GM19397 (cell line): Measurements from ENCODE around the gene CCDC77.

Experiments
- ATAC-seq: cut with Tn5 transposase; IDR thresholded peaks from one replicate; pipeline ENCODE4 v1.9.1; 2021; ENCODE audit warnings: mild to moderate bottlenecking, moderate library complexity; ENCODE audit not compliant: unreplicated experiment

Gene CCDC77

GRCh38 chr12:479161-479560, 77.7 kb downstream of the CCDC77 start:
- ATAC-seq: no peak

GRCh38 chr12:480831-481816, 79.7 kb downstream of the CCDC77 start:
- no peak for ATAC-seq

GRCh38 chr12:482061-482460, 80.6 kb downstream of the CCDC77 start:
- ATAC-seq: no peak

GRCh38 chr12:484096-484495, 82.7 kb downstream of the CCDC77 start:
- no peak for ATAC-seq

GRCh38 chr12:490260-490659, 88.8 kb downstream of the CCDC77 start:
- no peak for ATAC-seq
